ENCODE data around the gene FCHO2.
"Not testable (repeated sequence)": the region's sequence is repeated elsewhere in the genome, so short reads cannot be mapped to it uniquely, and the experiment has no call there.

- not testable (repeated sequence) for TF ChIP-seq POLR2AphosphoS5 (IDR thresholded peaks at IDR 0.05; ENCODE audit: low read depth, low read length); CTCF (IDR thresholded peaks at IDR 0.05); TCF7L2 (IDR thresholded peaks at IDR 0.05; ENCODE audit: low read depth, low read length); SIN3A (IDR thresholded peaks at IDR 0.05; ENCODE audit: borderline replicate concordance, insufficient read depth, low read depth, low read length); REST (IDR thresholded peaks at IDR 0.05; ENCODE audit: insufficient read depth in 1 of 2, low read depth in 2 of 2, low read length in 1 of 2)
Measured at GRCh38 chr5:73024946-73025544, 69.2 kb downstream of the FCHO2 start.

Data from Panc1 (cell line).